Measurements from ENCODE around the gene PDLIM3. TPM values are rescaled to one million over a fixed set of nuclear protein-coding genes. Genes with fewer than 3 reads are reported as not detected.

PDLIM3 gene
- total and polyA plus RNA-seq, 2 of the 4 experiments (the other 2 are of a cell fraction): 6.4 to 11.7 TPM

GRCh38 chr4:185456131-185456530 lies 79.2 kb downstream of the PDLIM3 start:
- Histone ChIP-seq H3K36me3 (ENCODE audit: control insufficient read depth, insufficient read depth, low read length) (no peaks in the 10 kb centered on the region), H3K4me1 (ENCODE audit: control insufficient read depth, insufficient read depth, low read length) (no peaks in the 10 kb centered on the region), H3K79me1 (ENCODE audit: low read depth in 1 of 2, low read length in 2 of 2) (no peaks in the 10 kb centered on the region), H4K20me1 (ENCODE audit: insufficient read depth, low read length) (no peaks in the 10 kb centered on the region), H2BK15ac (ENCODE audit: low read depth, low read length) (no peak overlapping the region), H3K4me3 (ENCODE audit: insufficient read depth, low read depth, low read length) (no peak overlapping the region), H3K27ac (ENCODE audit: insufficient read depth, low read length) (no peak overlapping the region), H2BK120ac (ENCODE audit: low read depth, low read length) (no peak overlapping the region), H3K14ac (replicated peaks; ENCODE audit: low read depth, low read length) (no peak overlapping the region), H3K9ac (ENCODE audit: low read depth, low read length) (no peak overlapping the region), H2BK5ac (ENCODE audit: low read depth, low read length, poor library complexity, severe bottlenecking) (no peak overlapping the region), H3K4me2 (ENCODE audit: low read depth, low read length) (no peak overlapping the region), H4K91ac (ENCODE audit: insufficient read depth, low read depth, low read length) (no peak overlapping the region), H2AK5ac (ENCODE audit: low read depth, low read length) (no peak overlapping the region), H3K18ac (ENCODE audit: low read depth, low read length) (no peak overlapping the region), H2AFZ (replicated peaks; ENCODE audit: low read length, poor library complexity) (no peak overlapping the region), H2BK20ac (ENCODE audit: low read depth, low read length) (no peak overlapping the region), H2AK9ac (replicated peaks; ENCODE audit: low read depth, low read length, poor library complexity) (no peak overlapping the region), H3K23ac (ENCODE audit: low read depth, low read length) (no peak overlapping the region), H3K27me3 (ENCODE audit: control insufficient read depth, insufficient read depth, low read length) (no peaks in the 10 kb centered on the region), H4K5ac (ENCODE audit: low read depth, low read length) (no peak overlapping the region), H3K9me1 (ENCODE audit: insufficient read depth, low read length) (no peaks in the 10 kb centered on the region), H3K9me3 (ENCODE audit: control insufficient read depth, insufficient read depth, low read length) (no peaks in the 10 kb centered on the region), H3K4ac (ENCODE audit: low read depth, low read length) (no peak overlapping the region), H3K56ac (ENCODE audit: extremely low read depth, insufficient read depth, low read length) (no peak overlapping the region), H4K8ac (ENCODE audit: low read depth in 2 of 2, low read length in 2 of 2) (no peak overlapping the region)
- BruUV-seq (replicated peaks): no TSS peak
- ATAC-seq (ENCODE audit: low read depth): no peak
- in situ Hi-C loops (cut with MboI; ENCODE audit: low sequenced_read_pairs): no loop called here
- no CpG with 5 or more reads among the region's 2 CpGs for WGBS, 2 experiments (ENCODE audit: extremely low coverage in 2 of 2, insufficient read length in 1 of 2)
- dilution Hi-C loops (cut with HindIII; ENCODE audit: low sequenced_read_pairs, unreplicated experiment): no loop called here
- TF ChIP-seq CEBPB (IDR thresholded peaks at IDR 0.05; ENCODE audit: low read depth, low read length) (no peak), RAD21 (IDR thresholded peaks at IDR 0.05; ENCODE audit: low read length) (no peak), BHLHE40 (IDR thresholded peaks at IDR 0.05; ENCODE audit: low read depth, low read length) (no peak), USF2 (IDR thresholded peaks at IDR 0.05; ENCODE audit: low read depth, low read length) (no peak), FOS (IDR thresholded peaks at IDR 0.05; ENCODE audit: low read depth, low read length) (no peak), CHD1 (IDR thresholded peaks at IDR 0.05; ENCODE audit: low read depth, low read length) (no peak), POLR2A (IDR thresholded peaks at IDR 0.05; ENCODE audit: low read depth, low read length) (no peak), MXI1 (IDR thresholded peaks at IDR 0.05; ENCODE audit: borderline replicate concordance, low read depth, low read length) (no peak), ELK1 (IDR thresholded peaks at IDR 0.05; ENCODE audit: borderline replicate concordance, low read depth, low read length) (no peak), NFE2L2 (IDR thresholded peaks at IDR 0.05; ENCODE audit: low read depth, low read length) (no peak), CTCF (conservative IDR thresholded peaks at IDR 0.05; ENCODE audit: low read depth, low read length) (no peak), RCOR1 (IDR thresholded peaks at IDR 0.05; ENCODE audit: insufficient replicate concordance, low read length) (no peak), MAZ (IDR thresholded peaks at IDR 0.05; ENCODE audit: borderline replicate concordance, low read depth, low read length) (no peak), MAFK (IDR thresholded peaks at IDR 0.05; ENCODE audit: low read depth, low read length) (no peak), SMC3 (IDR thresholded peaks at IDR 0.05; ENCODE audit: low read depth, low read length) (no peak), RFX5 (IDR thresholded peaks at IDR 0.05; ENCODE audit: low read depth, low read length) (no peak)
- POLR2A ChIA-PET (ENCODE audit: unreplicated experiment): no interaction called here
- intact Hi-C loops (cut with micrococcal nuclease): no loop called here
- CTCF ChIA-PET: no interaction called here
- no peak for DNase-seq

All from IMR-90 (cell line).